A549 (cell line): ENCODE measurements around the gene PPP1R18. TPM values are rescaled to one million over a fixed set of nuclear protein-coding genes. Genes with fewer than 3 reads are reported as not detected.

Experiments used
- ATAC-seq, 2 experiments: fragments of 200-7000 bp in 1 of 2; fragments of >200 bp in 1 of 2; cut with Nextera tagmentation in 1 of 2; cut with Tn5 transposase in 1 of 2; 3 replicates each; pipeline versions ENCODE4 v1.8.0 to v1.9.1; 2018 to 2020; ENCODE audit warnings: mild to moderate bottlenecking in 1 of 2, moderate library complexity in 1 of 2
- CTCF ChIA-PET: fragments of 300-600 bp; sonication (Branson Sonifier 250); formaldehyde crosslinking; extraction: SDS; loops from one replicate; lab custom pipeline; 2021; ENCODE audit warnings: antibody characterized with exemption, inconsistent platforms; lab: Yijun Ruan, JAX
- POLR2A ChIA-PET: fragments of 350-600 bp; formaldehyde crosslinking; extraction: SDS; loops from one replicate; lab custom pipeline; 2021; ENCODE audit warnings: antibody characterized with exemption, inconsistent platforms; lab: Yijun Ruan, JAX
- DNase-seq, 2 experiments: peaks; one replicate each; pipeline versions ENCODE4 v3.0.0 to v3.0.0-alpha.2; 2011 to 2016; ENCODE audit warnings: low read depth in 1 of 2, low spot score in 1 of 2
- FAIRE-seq: peaks from 2 replicates; lab custom pipeline; 2011; peaks lifted over from hg19 to GRCh38; lab: Jason Lieb, UNC
- H3K27ac ChIP-seq, 2 experiments: fragments of >200 bp; sonication (Bioruptor Twin); formaldehyde crosslinking; 3 replicates each; pipeline ENCODE4 v1.5.1; 2016 to 2017
- H3K4me1 ChIP-seq: fragments of >200 bp; sonication (Bioruptor Twin); formaldehyde crosslinking; 3 replicates; pipeline ENCODE4 v1.6.1; 2016
- H3K4me2 ChIP-seq: fragments of >200 bp; sonication (Bioruptor Twin); formaldehyde crosslinking; 3 replicates; pipeline ENCODE4 v1.6.1; 2016
- H3K4me3 ChIP-seq: fragments of >200 bp; sonication (Bioruptor Twin); formaldehyde crosslinking; 3 replicates; pipeline ENCODE4 v1.5.1; 2016
- H3K9me3 ChIP-seq: fragments of >200 bp; sonication (Bioruptor Twin); formaldehyde crosslinking; 3 replicates; pipeline ENCODE4 v1.6.1; 2016
- BCL3 ChIP-seq: fragments of >200 bp; sonication (Bioruptor Twin); formaldehyde crosslinking; IDR thresholded peaks from 3 replicates; pipeline ENCODE4 v1.6.1; 2016
- CBX2 ChIP-seq: fragments of 200-600 bp; sonication (generic); IDR thresholded peaks from 2 replicates; pipeline ENCODE4 v1.6.1; 2016; ENCODE audit warnings: low read depth, mild to moderate bottlenecking, borderline replicate concordance
- CHD4 ChIP-seq: fragments of 200-600 bp; sonication (generic); IDR thresholded peaks from 2 replicates; pipeline ENCODE4 v1.6.1; 2016; ENCODE audit warnings: antibody characterized with exemption, mild to moderate bottlenecking, borderline replicate concordance
- ESRRA ChIP-seq: fragments of 150-350 bp; IDR thresholded peaks from 2 replicates; pipeline ENCODE4 v1.6.1; 2014; ENCODE audit warnings: mild to moderate bottlenecking, low read length, borderline replicate concordance
- FOSB ChIP-seq: fragments of 250-450 bp; sonication (Bioruptor Pico); IDR thresholded peaks from 2 replicates; pipeline ENCODE4 v1.5.0; 2020; ENCODE audit warnings: mild to moderate bottlenecking, moderate library complexity
- FOSL2 ChIP-seq, 2 experiments: fragments of 450-650 bp in 1 of 2; fragments of >200 bp in 1 of 2; sonication (Bioruptor Twin) in 1 of 2; formaldehyde crosslinking; IDR thresholded peaks; 2 replicates each; pipeline versions ENCODE4 v1.5.0 to v1.6.1; 2016 to 2020; ENCODE audit warnings: mild to moderate bottlenecking in 1 of 2, moderate library complexity in 1 of 2
- FOXS1 ChIP-seq: fragments of 250-450 bp; sonication (Bioruptor Pico); IDR thresholded peaks from 2 replicates; pipeline ENCODE4 v1.5.0; 2020; ENCODE audit warnings: mild to moderate bottlenecking, moderate library complexity
- HDAC2 ChIP-seq: fragments of 200-600 bp; sonication (generic); IDR thresholded peaks from 2 replicates; pipeline ENCODE4 v1.6.1; 2016
- HES2 ChIP-seq: fragments of >200 bp; sonication (Bioruptor Twin); formaldehyde crosslinking; IDR thresholded peaks from 2 replicates; pipeline ENCODE4 v1.6.1; 2016
- HEYL ChIP-seq: fragments of 250-450 bp; sonication (Bioruptor Pico); IDR thresholded peaks from 2 replicates; pipeline ENCODE4 v1.8.0; 2021; ENCODE audit warnings: mild to moderate bottlenecking, moderate library complexity
- HOXB13 ChIP-seq: fragments of 250-450 bp; sonication (Bioruptor Pico); IDR thresholded peaks from 2 replicates; pipeline ENCODE4 v1.5.0; 2020; ENCODE audit warnings: low read depth, mild to moderate bottlenecking, moderate library complexity
- JUN ChIP-seq, 2 experiments: fragments of >200 bp; sonication (Bioruptor Twin); formaldehyde crosslinking; IDR thresholded peaks; 2 replicates in 1 of 2; 3 replicates in 1 of 2; pipeline ENCODE4 v1.6.1; 2016 to 2017
- JUNB ChIP-seq: fragments of >200 bp; sonication (Bioruptor Twin); formaldehyde crosslinking; IDR thresholded peaks from 2 replicates; pipeline ENCODE4 v1.6.1; 2016
- KDM1A ChIP-seq: fragments of 200-600 bp; sonication (generic); IDR thresholded peaks from 2 replicates; pipeline ENCODE4 v1.6.1; 2016; ENCODE audit warnings: low read depth, mild to moderate bottlenecking
- MAFK ChIP-seq: fragments of 450-650 bp; IDR thresholded peaks from 2 replicates; pipeline ENCODE4 v1.6.1; 2014; ENCODE audit not compliant: partially characterized antibody
- NPAS2 ChIP-seq: fragments of 250-450 bp; sonication (Bioruptor Pico); IDR thresholded peaks from 2 replicates; pipeline ENCODE4 v1.8.0; 2022; ENCODE audit warnings: mild to moderate bottlenecking, moderate library complexity, borderline replicate concordance
- PBX3 ChIP-seq: IDR thresholded peaks from 2 replicates; pipeline ENCODE4 v1.6.1; 2012
- POLR2A ChIP-seq: IDR thresholded peaks from 2 replicates; pipeline ENCODE4 v1.6.1; 2012; ENCODE audit warnings: mild to moderate bottlenecking, low read length
- RARB ChIP-seq: fragments of 250-450 bp; sonication (Bioruptor Pico); IDR thresholded peaks from 2 replicates; pipeline ENCODE4 v1.8.0; 2021; ENCODE audit warnings: mild to moderate bottlenecking, moderate library complexity
- RCOR1 ChIP-seq: fragments of 150-350 bp; IDR thresholded peaks from 2 replicates; pipeline ENCODE4 v1.6.1; 2014; ENCODE audit warnings: antibody characterized with exemption, low read length, low read depth
- RFX5 ChIP-seq: fragments of 450-650 bp; IDR thresholded peaks from 2 replicates; pipeline ENCODE4 v1.7.1; 2014; ENCODE audit warnings: antibody characterized with exemption, mild to moderate bottlenecking, moderate library complexity
- SREBF2 ChIP-seq: fragments of 450-650 bp; IDR thresholded peaks from 2 replicates; pipeline ENCODE4 v1.6.1; 2014; ENCODE audit warnings: mild to moderate bottlenecking, moderate library complexity
- TFCP2L1 ChIP-seq: fragments of 250-450 bp; sonication (Bioruptor Pico); IDR thresholded peaks from 2 replicates; pipeline ENCODE4 v1.5.0; 2021; ENCODE audit warnings: mild to moderate bottlenecking
- ZC3H11A ChIP-seq: fragments of 450-650 bp; IDR thresholded peaks from 2 replicates; pipeline ENCODE4 v1.6.1; 2014; ENCODE audit warnings: antibody characterized with exemption, mild to moderate bottlenecking
- ZFP36 ChIP-seq: fragments of 450-650 bp; IDR thresholded peaks from 2 replicates; pipeline ENCODE4 v1.6.1; 2014; ENCODE audit warnings: borderline replicate concordance; ENCODE audit not compliant: partially characterized antibody
- WGBS: methylation state at CpG from one replicate; pipeline ENCODE4 v1.1.6; 2017; ENCODE audit errors: missing lambda C conversion rate; 5-methylcytosine and 5-hydroxymethylcytosine counted together
- polyA plus RNA-seq, 4 experiments: library from polyadenylated mRNA; depleted of rRNA in 3 of 4; stranded (reverse); fragments of >200 nt; fragmentation: RNase III in 1 of 4; extraction: RNeasy Plus Mini Kit Qiagen cat#74134 plus additional on column Dnase treatment in 1 of 4; gene quantifications; 2 replicates in 3 of 4; 3 replicates in 1 of 4; pipeline ENCODE4 v1.2.3, GENCODE V29; 2011 to 2017
- TF ChIP-seq, protein P1 (sequence below): fragments of 200-600 bp; sonication (generic); IDR thresholded peaks from 2 replicates; pipeline ENCODE4 v1.6.1; 2016; ENCODE audit warnings: antibody characterized with exemption, mild to moderate bottlenecking, moderate library complexity

Gene PPP1R18
- polyA plus RNA-seq, 2 of the 4 experiments (the other 2 are of a cell fraction), result 17.1 to 20.6 TPM

DNA sequence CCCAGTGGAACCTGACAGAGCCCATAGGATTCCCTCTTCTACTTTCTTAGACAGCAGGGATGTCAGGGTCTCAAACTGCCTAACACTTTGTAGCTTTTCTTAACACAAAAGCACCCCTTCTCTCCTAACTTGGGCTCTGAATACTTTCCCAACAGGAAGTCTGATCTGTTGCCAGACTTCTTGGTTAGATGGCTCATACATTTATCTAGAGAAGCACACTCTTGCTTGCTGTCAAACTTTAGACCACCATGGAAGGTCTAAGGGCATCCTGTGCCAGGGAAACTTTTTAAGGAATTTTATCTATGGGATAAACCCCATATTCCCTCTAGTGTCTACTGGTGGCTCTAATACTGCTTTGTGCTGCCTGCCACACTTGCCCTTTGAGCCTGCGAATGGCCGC, 42.8 kb downstream of the PPP1R18 start (continued):
- no peak for TF ChIP-seq BCL3
- no peak for TF ChIP-seq HOXB13 (CRISPR knock-in tag)
- no peak for TF ChIP-seq MAFK
- no peak for TF ChIP-seq JUNB
- TF ChIP-seq HES2, result no peak
- no peak for TF ChIP-seq HEYL (CRISPR knock-in tag)
- no peak for TF ChIP-seq CHD4
- TF ChIP-seq PBX3, result no peak
- TF ChIP-seq HDAC2, result no peak

DNA sequence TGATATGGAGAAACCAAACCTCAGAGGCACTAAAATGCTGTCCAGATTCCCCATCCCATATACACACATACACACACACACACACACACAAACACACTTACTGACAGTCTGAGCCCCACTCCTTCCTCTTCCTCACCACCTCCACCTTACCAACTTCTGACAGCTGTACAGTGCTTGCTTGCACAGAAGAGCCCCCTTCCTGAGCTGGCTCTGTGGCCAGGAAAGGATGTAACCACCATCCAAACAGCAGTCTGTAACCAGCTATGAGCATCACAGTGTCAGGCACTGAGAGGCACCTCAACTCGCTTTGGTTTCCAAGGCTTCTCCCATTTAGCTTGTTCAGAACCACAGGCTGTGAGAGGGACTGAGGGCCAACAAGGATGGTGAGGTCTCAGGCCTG, 45.4 kb downstream of the PPP1R18 start:
- Histone ChIP-seq H3K27ac (no peak overlapping the region), H3K4me1 (0 out of 3 replicates have a peak, but pooled peaks cover under 1% of the 10 kb centered on the region), H3K4me3 (no peak overlapping the region), H3K9me3 (no peaks in the 10 kb centered on the region), H3K4me2 (no peak overlapping the region)
- TF ChIP-seq SREBF2 (no peak), CBX2 (no peak), RCOR1 (no peak), HES2 (no peak), TFCP2L1 (CRISPR knock-in tag) (no peak), FOSL2 (IDR thresholded peaks at IDR 0.05) (no peak), FOSL2 (CRISPR knock-in tag; IDR thresholded peaks at IDR 0.05) (no peak), ZC3H11A (no peak), ESRRA (no peak), POLR2A (no peak), RFX5 (no peak), ZFP36 (no peak), FOXS1 (CRISPR knock-in tag) (no peak), FOSB (no peak), RARB (CRISPR knock-in tag) (no peak), CHD4 (no peak), JUN (IDR thresholded peaks at IDR 0.05) (no peak), KDM1A (no peak), NPAS2 (CRISPR knock-in tag) (no peak), HEYL (CRISPR knock-in tag) (no peak)
- TF ChIP-seq, protein P1, sequence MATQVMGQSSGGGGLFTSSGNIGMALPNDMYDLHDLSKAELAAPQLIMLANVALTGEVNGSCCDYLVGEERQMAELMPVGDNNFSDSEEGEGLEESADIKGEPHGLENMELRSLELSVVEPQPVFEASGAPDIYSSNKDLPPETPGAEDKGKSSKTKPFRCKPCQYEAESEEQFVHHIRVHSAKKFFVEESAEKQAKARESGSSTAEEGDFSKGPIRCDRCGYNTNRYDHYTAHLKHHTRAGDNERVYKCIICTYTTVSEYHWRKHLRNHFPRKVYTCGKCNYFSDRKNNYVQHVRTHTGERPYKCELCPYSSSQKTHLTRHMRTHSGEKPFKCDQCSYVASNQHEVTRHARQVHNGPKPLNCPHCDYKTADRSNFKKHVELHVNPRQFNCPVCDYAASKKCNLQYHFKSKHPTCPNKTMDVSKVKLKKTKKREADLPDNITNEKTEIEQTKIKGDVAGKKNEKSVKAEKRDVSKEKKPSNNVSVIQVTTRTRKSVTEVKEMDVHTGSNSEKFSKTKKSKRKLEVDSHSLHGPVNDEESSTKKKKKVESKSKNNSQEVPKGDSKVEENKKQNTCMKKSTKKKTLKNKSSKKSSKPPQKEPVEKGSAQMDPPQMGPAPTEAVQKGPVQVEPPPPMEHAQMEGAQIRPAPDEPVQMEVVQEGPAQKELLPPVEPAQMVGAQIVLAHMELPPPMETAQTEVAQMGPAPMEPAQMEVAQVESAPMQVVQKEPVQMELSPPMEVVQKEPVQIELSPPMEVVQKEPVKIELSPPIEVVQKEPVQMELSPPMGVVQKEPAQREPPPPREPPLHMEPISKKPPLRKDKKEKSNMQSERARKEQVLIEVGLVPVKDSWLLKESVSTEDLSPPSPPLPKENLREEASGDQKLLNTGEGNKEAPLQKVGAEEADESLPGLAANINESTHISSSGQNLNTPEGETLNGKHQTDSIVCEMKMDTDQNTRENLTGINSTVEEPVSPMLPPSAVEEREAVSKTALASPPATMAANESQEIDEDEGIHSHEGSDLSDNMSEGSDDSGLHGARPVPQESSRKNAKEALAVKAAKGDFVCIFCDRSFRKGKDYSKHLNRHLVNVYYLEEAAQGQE, result no peak
- DNase-seq (no peak), ATAC-seq (no peak), FAIRE-seq (no peak)
- ChIA-PET CTCF (interaction anchor here (0.6 to 2.1 kb wide), 5 partner anchors 11 to 96 kb away, joined by 3 to 5 read pairs (median 3); partner anchors contain the start of gene DHX16), POLR2A (no interaction called here)
- WGBS, result 100% methylated on average over 1 of the region's 1 CpG
